Lung (tissue), 12 donors: Measurements from ENCODE around the gene KRT73. TPM values are rescaled to one million over a fixed set of nuclear protein-coding genes. Genes with fewer than 3 reads are reported as not detected.

Experiments used
- ATAC-seq: fragments of 200-7000 bp; cut with Tn5 transposase; one replicate; pipeline ENCODE4 v1.9.1; 2020; ENCODE audit warnings: moderate number of reproducible peaks; ENCODE audit not compliant: insufficient read depth, low FRiP score
- DNase-seq, 3 donors: peaks; one replicate each; pipeline ENCODE4 v3.0.0-alpha.2; 2013 to 2017
- H3K27ac ChIP-seq, 2 donors: one replicate each; pipeline ENCODE4 v1.5.1; 2013; ENCODE audit warnings: mild to moderate bottlenecking in 2 of 2, moderate library complexity in 2 of 2, control low read depth in 1 of 2, inconsistent platforms in 1 of 2, low read depth in 1 of 2, low read length in 1 of 2
- H3K27me3 ChIP-seq, 3 donors: one replicate each; pipeline ENCODE4 v1.5.1; 2013; ENCODE audit warnings: low read length in 2 of 3; ENCODE audit not compliant: control insufficient read depth in 3 of 3, insufficient read depth in 3 of 3
- H3K36me3 ChIP-seq, 4 donors: one replicate each; pipeline ENCODE4 v1.5.1; 2013; ENCODE audit warnings: low read length in 4 of 4, mild to moderate bottlenecking in 1 of 4, moderate library complexity in 1 of 4; ENCODE audit not compliant: control insufficient read depth in 4 of 4, insufficient read depth in 4 of 4
- H3K4me1 ChIP-seq, 5 donors: one replicate each; pipeline ENCODE4 v1.5.1; 2013; ENCODE audit warnings: low read length in 5 of 5, mild to moderate bottlenecking in 2 of 5, moderate library complexity in 1 of 5; ENCODE audit not compliant: control insufficient read depth in 5 of 5, insufficient read depth in 5 of 5
- H3K4me3 ChIP-seq: one replicate; pipeline ENCODE4 v1.5.1; 2013; ENCODE audit warnings: mild to moderate bottlenecking, control low read depth, moderate library complexity
- H3K9ac ChIP-seq, 2 donors: one replicate each; pipeline ENCODE4 v1.5.1; 2013; ENCODE audit warnings: low read length in 2 of 2, control low read depth in 1 of 2; ENCODE audit not compliant: insufficient read depth in 1 of 2
- H3K9me3 ChIP-seq, 4 donors: one replicate each; pipeline ENCODE4 v1.5.1; 2013; ENCODE audit warnings: low read length in 3 of 4, mild to moderate bottlenecking in 1 of 4, moderate library complexity in 1 of 4; ENCODE audit not compliant: control insufficient read depth in 4 of 4, insufficient read depth in 3 of 4
- WGBS, 2 donors: extraction: QIAGEN DNeasy Blood & Tissue Kit; methylation state at CpG; one replicate each; pipeline ENCODE4 v1.1.7; 2013; 5-methylcytosine and 5-hydroxymethylcytosine counted together
- polyA plus RNA-seq, 2 donors: library from polyadenylated mRNA; stranded (reverse); fragments of 200-250 nt; gene quantifications; one replicate each; pipeline ENCODE4 v1.2.1, GENCODE V29; 2013
- total RNA-seq, 2 donors: library from RNA; depleted of rRNA in 1 of 2; stranded (reverse); fragments of >200 nt in 1 of 2; gene quantifications; one replicate each; pipeline ENCODE4 v1.2.1, GENCODE V29; 2014 to 2021
- TF ChIP-seq, protein P1 (sequence below): IDR thresholded peaks from 2 replicates; pipeline ENCODE4 v1.5.1; 2012; ENCODE audit warnings: mild to moderate bottlenecking; ENCODE audit errors: control extremely low read depth, extremely low read depth
- donor health status: control.
- donor health status: control.
- donor health status: Bipolar disorder and iron deficiency.
- donor health status: healthy.
- donor health status: DM: yes; HTN: yes; CAD: no.

KRT73 gene
- total and polyA plus RNA-seq, 4 donors = 0.07 TPM; not detected in 3

DNA sequence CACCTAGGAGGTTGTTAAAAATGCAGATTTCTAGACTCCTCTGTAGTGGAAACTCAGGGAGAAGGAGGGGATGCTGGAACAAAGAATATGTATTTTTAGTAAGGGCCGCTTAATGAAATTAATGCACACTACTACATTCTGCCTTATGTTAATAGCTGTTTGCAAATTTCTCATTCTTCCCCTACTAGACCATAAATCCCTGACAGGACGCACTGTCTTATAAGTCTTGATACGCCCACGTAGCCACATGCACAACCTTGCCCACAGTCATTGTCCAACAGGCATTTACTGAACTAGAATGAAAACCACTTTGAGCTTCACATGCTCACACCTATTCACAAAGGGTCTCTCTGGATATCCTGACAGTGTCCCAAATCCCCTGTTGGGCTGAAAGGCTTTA, 23.1 kb upstream of the KRT73 start:
- 69 to 79% methylated on average over 4 of the region's 4 CpGs for WGBS, 2 donors
- no peak for ATAC-seq
- Histone ChIP-seq H3K27ac (no peak overlapping the region), H3K9ac (no peak overlapping the region), H3K4me1 (no peaks in the 10 kb centered on the region), H3K4me3 (no peak overlapping the region), H3K9me3 (no peaks in the 10 kb centered on the region), H3K36me3 (no peaks in the 10 kb centered on the region), H3K27me3 (peaks cover 0 to 11% (median 2%) of the 10 kb centered on the region in 3 donors)
- no peak for DNase-seq
- TF ChIP-seq, protein P1, sequence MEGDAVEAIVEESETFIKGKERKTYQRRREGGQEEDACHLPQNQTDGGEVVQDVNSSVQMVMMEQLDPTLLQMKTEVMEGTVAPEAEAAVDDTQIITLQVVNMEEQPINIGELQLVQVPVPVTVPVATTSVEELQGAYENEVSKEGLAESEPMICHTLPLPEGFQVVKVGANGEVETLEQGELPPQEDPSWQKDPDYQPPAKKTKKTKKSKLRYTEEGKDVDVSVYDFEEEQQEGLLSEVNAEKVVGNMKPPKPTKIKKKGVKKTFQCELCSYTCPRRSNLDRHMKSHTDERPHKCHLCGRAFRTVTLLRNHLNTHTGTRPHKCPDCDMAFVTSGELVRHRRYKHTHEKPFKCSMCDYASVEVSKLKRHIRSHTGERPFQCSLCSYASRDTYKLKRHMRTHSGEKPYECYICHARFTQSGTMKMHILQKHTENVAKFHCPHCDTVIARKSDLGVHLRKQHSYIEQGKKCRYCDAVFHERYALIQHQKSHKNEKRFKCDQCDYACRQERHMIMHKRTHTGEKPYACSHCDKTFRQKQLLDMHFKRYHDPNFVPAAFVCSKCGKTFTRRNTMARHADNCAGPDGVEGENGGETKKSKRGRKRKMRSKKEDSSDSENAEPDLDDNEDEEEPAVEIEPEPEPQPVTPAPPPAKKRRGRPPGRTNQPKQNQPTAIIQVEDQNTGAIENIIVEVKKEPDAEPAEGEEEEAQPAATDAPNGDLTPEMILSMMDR = no peak

DNA sequence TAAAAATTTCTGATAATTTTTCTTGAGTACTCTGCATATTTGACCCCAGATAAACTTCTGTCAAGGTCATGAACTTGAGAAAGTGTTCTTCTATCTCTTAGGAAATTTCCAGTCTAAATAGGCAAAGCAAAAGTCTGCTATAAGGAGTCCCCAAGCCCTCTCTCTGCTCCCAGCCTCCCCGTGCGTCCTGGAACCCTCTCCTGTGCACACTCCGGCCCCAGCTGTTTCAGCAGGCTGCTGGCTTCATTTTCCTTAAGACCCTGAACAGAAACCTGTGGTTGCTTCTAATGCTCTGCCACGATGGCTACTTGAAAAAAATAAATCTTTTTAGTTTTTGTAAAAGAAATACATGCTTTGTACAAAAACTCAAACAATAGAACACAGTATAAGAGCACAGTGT, 18.9 kb upstream of the KRT73 start:
- TF ChIP-seq, protein P1 = no peak

DNA sequence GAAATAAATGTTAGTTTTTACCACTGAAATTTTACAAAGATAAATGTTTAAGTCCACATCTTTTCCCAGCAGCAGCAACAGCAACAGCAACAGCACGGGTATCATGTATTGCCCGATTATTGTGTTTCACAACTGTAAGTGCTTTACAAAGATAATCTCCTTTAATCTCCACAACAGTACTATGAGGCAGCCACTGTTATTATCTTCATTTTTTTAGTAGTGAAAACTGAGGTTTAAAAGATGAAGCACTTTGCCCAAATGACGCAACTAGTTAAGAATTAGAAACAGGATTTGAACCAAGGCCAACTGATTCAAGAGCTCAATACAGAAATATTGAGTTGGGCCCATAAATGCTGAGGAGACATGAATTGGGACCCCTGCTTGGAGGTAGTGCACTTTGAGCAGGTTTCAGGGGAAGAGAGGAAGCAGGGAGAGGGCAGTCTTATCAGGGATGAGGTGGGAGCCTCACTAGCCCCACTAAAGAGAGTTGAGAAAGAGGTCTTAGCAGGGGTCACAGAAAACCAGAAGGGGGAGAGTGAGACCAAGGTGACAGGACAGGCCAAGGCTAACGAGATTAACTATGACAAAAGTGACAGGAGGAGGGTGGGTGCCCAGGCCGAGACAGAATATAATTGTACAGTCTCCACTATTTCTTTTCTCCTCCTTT, 18.4 kb upstream of the KRT73 start:
- DNase-seq = no peak

More for the DNA sequence above, 18.9 kb upstream of the KRT73 start:
- ATAC-seq = no peak
- H3K36me3 ChIP-seq = no peaks in the 10 kb centered on the region
- no peak overlapping the region for H3K9ac ChIP-seq
- WGBS, 2 donors = 70 to 85% methylated on average over 4 of the region's 4 CpGs
- no peak for DNase-seq
- no peak overlapping the region for H3K4me3 ChIP-seq
- peaks cover 0 to 11% (median 5%) of the 10 kb centered on the region in 3 donors for H3K27me3 ChIP-seq
- no peak overlapping the region for H3K27ac ChIP-seq
- H3K9me3 ChIP-seq = no peaks in the 10 kb centered on the region
- no peaks in the 10 kb centered on the region for H3K4me1 ChIP-seq

More for the DNA sequence above, 18.4 kb upstream of the KRT73 start:
- 73 to 81% methylated on average over 5 of the region's 5 CpGs for WGBS, 2 donors
- Histone ChIP-seq H3K4me1 (no peaks in the 10 kb centered on the region), H3K9me3 (no peaks in the 10 kb centered on the region), H3K27ac (no peak overlapping the region), H3K9ac (no peak overlapping the region), H3K36me3 (no peaks in the 10 kb centered on the region), H3K27me3 (peaks cover 0 to 11% (median 5%) of the 10 kb centered on the region in 3 donors), H3K4me3 (no peak overlapping the region)
- TF ChIP-seq, protein P1 = no peak
- ATAC-seq = no peak
